Amniotic stem cell (primary cell): Measurements from ENCODE around the gene EPHA10.
"Not testable (repeated sequence)": the region's sequence is repeated elsewhere in the genome, so short reads cannot be mapped to it uniquely, and the experiment has no call there.

Source experiments
- DNase-seq: peaks from one replicate; lab custom pipeline; 2025; lab: John Stamatoyannopoulos, UW

EPHA10 gene

DNA sequence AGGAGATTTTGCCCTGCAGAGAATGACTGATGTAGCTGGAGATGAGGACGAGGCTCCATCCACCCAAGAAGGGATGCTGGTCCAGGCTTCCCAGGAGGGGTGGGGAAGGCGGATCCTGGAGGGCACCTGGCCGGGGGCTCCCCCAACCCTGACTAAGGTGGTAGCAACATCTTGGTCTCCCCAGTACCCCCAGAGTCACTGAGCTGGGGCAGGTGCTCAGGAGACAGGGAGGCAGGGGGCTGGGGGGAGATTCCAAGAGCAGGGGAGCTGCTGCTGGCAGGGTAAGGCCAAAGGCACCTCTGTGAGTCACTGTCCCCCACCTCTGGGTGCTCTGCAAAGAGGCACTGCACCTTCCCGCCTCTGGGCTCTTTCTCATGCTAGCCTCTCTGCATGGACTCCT, 48.6 kb downstream of the EPHA10 start:
- no peak for DNase-seq

DNA sequence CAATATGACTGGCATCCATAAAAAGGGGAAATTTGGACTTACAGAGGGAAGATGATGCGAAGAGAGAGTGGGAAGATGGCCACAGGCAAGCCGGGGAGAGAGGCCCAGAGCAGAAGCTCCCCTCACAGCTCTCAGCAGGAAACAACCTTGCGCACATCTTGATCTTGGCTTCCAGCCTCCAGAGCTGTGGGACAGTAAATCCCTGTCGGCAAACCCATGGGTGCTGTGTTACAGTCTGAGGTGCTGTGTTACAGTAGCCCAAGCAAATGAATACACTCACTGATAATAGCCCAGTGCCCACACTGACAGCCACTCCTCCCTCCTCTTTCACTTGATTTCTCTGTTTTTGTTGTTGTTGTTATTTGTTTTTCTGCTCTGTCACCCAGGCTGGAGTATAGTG, 50.2 kb downstream of the EPHA10 start:
- no peak for DNase-seq

DNA sequence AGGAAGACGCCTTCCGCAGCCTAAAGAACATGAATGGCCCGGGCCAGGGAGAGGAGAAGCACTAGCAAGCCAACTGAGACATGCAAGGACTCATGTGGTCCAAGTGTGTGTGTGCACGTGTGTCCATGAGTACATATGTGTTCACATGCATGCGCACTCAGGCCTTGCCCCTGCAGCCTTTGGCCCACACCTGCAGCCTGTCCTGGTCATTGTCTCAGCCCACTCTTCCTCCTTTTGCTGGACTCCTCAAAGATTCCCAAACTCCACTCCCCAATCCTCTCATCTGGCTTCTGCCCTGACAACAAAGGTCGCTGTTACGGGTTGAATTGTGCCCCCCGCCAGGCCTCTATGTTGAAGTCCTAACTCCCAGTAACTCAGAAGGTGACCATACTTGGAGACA, 50.7 kb downstream of the EPHA10 start:
- no peak for DNase-seq

DNA sequence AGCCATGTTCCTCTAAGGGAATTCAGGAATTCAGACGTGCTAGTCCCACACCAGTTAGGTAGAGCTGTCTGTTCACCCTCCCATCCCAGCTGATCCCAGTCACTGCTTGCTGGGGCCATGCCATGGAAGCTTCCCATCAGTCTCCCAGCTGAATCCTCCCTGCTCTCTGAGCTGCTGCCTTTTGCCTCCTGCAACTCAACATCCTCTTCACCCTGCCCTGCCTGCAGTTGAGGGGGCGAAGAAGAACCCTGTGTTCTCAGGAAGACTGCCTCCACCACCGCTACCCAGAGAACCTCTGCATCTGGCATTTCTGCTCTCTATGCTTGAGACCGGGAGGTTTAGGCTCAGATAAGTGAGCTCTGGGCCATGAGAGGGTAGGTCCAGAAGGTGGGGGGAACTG, 56.4 kb downstream of the EPHA10 start:
- DNase-seq = no peak

DNA sequence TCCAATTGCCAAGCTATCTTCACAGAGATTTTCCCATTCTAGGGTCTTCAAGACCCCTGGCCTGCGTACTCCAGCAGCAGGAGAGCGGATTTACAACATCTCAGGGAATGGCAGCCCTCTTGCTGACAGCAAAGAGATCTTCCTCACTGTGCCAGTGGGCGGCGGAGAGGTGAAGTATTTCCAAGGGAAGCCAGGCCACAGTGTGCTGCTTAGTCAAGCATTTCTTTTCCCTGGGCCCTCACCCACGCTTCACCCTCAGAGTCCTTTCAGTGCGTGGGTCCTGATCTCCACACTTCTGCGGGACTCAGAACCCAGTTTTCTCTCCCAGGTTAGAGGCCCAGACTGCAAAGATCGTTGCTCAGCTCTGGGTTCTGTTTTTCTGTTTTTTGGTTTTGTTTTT, 59.5 kb downstream of the EPHA10 start:
- DNase-seq = no peak

DNA sequence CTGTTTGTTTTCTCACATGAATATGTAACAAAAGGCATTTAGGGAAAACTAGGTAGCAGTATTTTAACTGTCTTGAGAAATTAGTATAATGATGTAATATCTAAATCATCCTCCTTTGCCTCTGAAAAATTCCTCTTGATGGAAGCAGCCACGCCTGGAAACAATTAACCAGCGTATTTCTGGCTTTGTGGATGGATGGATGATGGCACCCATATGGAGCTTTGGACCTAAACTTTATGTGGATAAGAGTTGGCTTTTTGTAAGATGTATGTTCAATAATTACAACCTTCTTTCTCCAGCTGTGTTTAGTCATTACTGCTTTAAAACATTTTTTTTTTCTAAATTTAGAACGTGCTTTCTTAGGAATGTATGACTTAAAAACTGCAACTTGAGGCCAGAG, 60.0 kb downstream of the EPHA10 start:
- DNase-seq = no peak

DNA sequence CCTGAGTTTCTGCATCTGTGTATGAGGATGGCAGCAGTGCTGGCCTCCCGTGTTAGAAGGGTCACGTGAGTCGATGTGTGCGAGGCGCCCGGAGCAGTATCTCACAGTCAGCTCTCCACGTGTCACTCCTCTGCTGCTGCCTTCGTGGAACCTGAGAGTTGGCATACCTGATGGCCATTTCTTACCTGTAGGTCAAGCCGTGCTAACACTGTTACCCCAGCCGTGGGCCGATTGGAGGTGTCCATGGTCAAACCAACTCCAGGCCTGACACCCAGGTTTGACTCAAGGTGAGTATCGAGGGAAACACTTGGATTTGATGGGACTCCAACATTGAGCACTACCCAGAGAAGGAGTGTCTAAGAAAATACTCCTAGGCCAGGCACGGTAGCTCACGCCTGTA, 61.9 kb downstream of the EPHA10 start:
- no peak for DNase-seq

DNA sequence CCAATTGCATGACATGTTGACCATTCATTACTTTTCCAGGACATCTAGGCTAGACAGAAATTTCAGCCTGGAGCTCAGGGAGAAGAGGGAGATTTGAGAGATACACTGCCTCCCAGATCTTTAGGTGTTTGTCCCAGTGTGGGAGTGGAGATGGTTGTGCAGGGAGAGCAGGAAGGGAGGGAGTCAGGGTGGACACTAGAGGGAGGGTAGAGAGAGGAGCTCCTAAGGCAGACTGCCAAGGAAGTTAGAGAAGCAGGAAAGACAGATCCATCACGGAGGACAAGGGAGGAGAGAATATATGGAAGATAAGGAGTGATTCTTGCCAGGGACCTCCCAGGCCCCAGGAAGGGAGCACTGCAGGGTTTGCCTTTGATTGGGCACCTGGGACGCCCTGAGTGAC, 63.9 kb downstream of the EPHA10 start:
- DNase-seq = no peak

DNA sequence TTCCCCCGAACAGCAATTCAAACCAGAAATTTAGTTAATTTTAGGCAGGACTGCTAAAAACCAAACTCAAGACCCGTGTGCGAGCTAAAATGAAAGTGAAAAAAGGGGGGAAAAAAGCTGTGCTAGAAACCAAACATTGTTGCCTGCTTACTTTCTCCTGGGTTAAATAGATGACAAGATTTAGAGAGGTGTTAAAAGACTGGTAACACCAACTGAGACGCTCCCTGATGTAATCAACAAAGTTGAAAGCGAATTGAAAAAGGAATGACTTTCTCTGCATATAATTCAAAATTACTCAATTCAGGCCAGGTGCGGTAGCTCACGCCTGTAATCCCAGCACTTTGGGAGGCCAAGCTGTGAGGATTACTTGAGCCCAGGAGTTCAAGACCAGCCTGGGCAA, 65.8 kb downstream of the EPHA10 start:
- DNase-seq = no peak

DNA sequence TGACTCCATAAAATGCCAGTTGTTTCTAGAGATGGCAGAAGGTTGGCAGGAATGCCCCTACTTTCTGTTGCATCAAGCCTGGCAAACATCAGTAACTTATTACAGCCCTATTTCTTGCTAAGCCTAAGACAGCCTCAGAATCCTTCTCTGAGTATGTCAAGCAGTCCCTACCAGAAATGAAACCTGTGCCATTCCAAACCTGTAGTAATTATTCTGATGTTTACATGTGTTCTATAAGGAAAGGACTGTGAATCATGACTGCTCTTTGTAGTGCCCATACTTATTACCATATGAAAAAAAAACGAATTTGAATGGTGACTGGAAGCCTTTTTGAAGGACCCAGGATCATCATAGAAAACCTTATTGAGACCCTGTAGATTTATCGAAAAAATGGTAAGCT, 67.2 kb downstream of the EPHA10 start:
- no peak for DNase-seq

DNA sequence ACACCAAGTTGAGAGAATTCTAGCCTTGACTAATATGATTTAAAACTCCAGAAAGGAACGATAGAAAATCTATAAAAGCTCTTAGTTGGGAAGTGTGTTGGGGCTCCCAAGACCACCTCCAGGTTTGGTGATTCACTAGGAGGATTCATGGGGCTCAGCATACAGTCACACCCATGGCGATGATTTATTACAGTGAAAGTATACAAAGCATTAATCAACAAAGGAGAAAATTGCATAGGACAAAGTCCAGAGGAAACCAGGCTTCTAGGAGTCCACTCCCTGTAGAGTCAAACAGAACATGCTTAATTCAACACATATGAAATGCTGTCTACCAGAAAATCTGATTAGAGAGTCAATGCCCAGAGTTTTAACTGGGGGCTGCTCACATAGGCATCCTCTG, 67.8 kb downstream of the EPHA10 start:
- DNase-seq = no peak

DNA sequence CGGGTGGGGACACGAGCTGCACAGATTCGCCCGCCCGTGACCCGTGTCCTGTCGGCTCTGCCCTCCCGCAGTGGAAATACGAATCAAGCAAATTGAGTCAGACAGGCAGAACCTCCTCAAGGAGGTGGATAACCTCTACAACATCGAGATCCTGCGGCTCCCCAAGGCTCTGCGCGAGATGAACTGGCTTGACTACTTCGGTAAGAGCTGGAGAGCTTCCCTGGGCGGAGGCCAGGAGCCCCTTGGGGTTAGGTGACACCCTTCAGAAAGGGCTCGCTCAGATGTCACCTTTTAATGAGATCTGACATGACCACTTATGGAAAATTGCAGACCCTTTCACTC, 72.1 kb downstream of the EPHA10 start:
- no peak for DNase-seq

DNA sequence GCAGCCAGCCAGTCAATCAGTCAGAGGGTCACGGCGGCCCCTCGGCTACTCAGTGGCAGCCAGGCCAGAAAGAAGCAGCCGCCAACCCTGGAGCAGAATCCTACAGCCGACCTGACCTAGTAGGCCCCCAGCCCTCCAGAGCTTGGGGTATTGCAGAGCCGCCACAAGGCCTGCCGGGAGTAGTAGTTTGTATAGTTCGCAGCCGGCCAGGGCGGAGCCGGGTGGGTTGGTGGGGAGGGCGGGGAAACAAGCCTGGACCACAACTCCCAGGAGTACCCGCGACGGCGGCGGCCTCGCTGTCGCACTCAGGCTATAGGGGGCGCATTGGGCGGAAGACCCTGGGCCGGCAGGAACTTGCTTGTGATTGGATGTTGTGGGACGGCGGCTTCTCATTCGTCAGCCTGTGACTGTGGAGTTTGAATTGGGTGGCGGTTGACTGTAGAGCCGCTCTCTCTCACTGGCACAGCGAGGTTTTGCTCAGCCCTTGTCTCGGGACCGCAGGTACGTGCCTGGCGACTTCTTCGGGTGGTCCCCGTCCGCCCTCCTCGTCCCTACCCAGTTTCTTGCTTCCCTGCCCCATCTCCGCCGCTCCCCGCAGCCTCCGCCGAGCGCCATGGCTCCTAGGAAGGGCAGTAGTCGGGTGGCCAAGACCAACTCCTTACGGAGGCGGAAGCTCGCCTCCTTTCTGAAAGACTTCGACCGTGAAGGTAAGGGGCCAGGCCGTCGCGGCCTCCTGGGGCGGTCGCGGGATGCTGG, 72.7 kb downstream of the EPHA10 start, which contains the start of gene CDCA8:
CDCA8 (plus strand) TSS at position 439 of the 756 bp plus-strand sequence; CDS start at position 614, 175 bp downstream.
- peak; percentile 93 for DNase-seq

DNA sequence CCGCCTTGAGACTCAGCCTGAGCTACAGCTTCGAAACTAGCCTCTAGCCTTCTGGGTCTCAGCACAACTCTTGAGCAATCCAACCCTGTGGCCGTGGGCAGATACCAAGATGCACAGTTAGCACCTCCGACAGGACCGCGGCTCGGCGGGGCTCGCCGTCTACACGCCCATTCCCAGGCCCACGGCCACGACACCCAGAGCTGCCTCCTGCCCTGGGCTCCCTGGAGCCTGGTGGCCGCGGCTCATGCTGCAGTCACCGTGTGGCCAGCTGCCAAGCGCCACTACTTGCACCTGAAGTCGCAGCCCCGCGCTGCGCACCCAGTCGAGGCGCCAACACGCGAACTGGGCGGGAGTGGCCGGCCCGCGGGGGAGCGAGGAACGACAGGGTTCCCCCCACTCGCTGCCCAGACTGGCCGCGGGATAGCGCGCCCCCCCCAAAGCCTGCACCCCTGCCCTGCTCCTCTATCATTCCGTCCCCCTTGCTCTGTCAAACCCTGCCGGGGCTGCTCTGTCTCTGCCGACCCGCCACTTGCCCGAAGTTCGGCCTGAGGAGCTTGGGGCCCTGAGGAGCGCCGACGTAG, 73.3 kb downstream of the EPHA10 start:
- no peak for DNase-seq

DNA sequence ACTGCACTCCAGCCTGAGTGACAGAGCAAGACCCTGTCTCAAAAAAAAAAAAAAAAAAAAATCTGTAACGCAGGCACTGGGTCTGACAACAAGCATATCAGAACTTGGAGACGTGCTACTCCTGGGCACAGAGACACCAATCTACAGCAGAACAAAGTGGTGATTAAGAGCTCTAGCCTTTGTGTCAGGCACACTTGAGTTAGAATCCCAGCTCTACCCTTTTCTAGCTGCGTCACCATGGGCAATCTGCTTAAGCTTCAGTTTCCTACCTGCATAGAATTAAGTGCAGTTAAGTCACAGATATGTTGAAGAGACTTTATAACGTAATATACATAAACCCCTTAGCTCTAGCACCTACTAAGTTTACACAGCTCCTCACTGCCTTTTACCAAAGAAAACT, 76.0 kb downstream of the EPHA10 start:
- DNase-seq = no peak

DNA sequence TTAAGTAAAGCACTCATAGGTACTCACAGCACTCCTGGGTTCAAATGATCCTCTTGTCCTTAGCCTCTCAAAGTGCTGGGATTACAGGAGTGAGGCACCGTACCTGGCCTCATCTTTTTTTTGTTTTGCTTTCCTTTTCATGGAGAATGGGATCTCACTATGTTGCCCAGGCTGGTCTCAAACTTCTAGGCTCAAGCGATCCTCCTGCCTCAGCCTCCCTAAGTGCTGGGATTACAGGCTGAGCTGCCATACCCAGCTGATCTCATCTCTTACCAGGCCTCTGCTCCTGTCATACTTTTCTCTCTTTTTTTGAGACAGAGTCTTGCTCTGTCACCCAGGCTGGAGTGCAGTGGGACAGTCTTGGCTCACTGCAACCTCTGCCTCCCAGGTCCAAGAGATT, 77.2 kb downstream of the EPHA10 start:
- DNase-seq = not testable (repeated sequence)

DNA sequence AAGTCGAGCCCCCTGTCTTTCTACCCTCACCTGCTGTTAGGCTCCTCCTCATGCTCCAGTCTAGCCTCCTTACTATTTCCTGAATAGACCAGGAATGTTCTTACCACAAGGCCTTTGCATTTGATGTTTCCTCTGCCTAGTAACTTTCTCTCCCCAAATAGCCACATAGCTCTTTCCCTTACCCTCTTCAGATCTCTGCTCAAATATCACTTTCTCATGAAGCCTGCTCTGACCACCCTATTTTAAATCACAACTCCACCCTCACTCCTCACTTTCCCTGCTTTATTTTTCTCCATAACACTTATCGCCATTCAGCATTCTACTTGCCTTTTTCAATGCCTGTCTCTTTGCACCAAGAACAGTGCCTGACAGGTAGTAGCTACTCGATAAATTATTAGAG, 79.2 kb downstream of the EPHA10 start:
- DNase-seq = no peak

DNA sequence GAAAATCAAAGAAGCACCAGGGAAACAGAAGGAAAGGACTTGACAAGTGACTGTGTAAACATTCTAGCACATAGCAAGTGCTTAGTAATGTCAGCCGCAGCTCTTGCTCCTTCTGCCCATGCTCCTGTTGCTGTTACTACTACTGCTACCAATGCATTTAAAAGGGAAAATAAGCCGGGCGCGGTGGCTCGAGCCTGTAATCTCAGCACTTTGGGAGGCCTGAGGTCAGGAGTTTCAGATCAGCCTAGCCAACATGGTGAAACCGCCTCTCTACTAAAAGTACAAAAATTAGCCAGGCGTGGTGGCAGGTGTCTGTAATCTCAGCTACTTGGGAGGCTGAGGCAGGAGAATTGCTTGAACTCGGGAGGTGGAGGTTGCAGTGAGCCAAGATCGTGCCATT, 80.7 kb downstream of the EPHA10 start:
- DNase-seq = not testable (repeated sequence)

DNA sequence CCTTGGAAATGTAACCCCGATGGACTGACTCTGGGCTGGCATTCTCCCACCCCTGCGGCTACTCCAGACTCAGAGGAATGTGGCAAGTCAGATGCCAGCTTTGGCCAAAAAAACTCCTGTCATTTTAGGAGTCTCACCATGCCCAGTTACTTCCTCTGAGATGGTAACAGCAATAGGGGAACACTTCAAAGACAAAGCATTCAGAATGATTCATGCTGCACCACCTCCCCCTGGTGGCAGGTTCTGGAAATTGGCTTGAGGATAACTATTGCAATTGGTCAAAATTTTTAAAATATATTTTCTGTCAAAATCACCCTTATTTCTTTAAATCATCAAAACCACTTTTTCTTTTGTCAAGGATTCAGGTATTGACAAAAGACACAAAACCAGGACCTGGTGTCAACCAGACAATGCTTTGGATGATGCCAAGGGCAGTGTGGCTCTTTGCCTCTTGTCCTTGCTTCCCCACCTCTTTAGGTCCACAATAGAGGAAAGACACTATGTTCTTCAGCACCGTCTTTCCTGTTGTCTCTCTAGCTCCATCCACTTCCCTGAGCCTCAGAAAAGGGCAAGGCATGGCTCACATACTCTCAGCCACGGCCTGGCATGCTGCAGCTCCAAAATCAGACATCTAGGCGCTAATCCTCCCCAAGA, 82.5 kb downstream of the EPHA10 start:
- peak; percentile 59 for DNase-seq

DNA sequence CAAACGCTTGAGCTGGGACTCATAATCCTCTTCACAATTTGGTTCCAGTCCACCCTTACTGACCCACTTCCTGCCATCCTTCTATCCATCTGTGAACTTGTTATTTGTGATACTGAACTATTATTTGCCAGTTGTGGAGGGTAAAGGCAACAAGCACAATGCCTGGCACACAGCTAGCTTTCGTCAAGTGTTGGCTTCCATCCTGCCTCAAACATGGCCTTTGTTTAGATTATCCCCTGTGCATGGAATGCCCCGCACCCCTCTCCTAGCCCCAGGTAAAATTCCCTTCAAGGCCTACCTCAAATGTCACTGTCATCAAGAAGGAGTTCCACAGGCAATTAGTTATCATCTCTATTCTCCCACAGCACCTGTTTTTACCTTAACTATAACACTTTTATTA, 84.0 kb downstream of the EPHA10 start:
- no peak for DNase-seq

DNA sequence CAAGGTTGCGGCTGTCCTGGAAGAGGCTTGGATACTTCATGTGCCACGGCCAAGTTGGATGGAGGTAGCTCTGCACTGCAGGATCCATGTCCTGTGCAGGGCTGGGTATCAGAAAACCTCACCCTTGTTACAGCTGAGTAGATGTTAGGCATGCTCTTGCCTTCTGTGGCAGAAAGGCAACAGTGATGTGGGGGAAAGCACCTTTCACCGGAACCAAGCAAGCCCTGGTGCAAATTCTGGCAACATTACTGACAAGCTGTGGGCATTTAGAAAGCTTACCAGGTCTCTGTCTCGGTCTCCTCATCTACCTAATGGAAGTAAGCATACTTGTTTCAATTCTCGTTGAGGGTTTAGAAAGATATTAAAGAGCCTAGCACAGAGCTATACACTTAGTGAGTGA, 87.1 kb downstream of the EPHA10 start:
- no peak for DNase-seq

DNA sequence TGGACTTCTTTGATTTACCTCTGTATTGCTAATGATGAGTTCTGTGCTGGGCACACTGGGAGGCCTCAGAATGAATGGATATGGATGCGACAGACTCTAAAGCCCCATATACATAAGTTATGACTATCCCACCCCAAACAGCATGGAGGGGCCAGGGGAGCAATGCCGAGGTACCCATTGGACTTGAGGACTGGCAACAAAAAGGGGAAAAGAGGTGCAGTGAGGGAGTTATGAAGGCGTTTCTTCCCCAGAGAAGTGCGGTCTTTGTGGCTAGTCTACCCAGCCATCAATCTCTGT, 87.8 kb downstream of the EPHA10 start:
- no peak for DNase-seq

DNA sequence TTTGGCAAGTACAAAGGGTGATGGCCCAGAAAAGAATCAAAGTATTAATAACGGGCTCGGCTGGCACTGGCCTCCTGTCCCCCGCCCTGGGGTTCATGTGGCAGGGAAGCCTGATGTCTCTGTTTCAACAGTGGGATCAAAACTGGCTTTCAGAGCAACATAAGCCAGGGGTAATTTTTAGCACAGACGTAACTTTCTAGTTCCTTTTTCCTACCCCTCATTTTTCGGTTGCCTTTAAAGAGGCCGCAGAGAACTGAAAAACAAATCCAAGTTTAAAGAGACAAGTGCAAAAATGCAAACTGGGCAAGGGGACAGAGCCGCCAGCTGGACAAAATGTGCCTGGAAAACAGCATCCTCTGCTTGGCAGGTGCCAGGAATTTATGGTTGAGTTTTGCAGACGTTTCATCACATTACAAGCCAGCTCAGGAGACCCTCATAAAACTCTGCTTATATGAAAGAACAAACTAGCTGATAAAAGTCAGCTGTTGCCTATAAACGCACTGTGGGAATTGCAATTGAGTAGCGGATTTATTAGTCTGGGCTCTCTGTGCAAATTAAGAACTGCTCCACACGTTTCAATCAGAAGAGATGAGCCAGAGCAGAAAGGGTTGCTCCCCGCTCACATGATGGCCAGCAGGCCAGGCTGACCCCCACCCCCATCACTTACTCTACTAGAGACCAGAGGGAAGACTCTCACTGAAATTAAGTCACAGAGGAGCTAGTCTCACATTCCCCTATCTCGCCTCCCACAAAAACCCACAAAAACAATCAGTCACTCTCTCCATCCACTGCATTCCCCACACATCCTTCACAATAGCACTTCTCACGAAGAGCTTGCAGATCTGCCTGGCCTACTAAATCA, 88.4 kb downstream of the EPHA10 start:
- no peak for DNase-seq
